ENCODE measurements around the gene C16orf74.

C16orf74 gene

GRCh38 chr16:85728879-85729278 is 22.0 kb downstream of the C16orf74 start:
- H3K4me1 Mint-ChIP-seq = peaks cover 11% of the 10 kb centered on the region
- no peak overlapping the region for H3K4me3 Mint-ChIP-seq
- CTCF ChIA-PET = interaction anchor here (1.3 kb wide), 1 partner anchor 11 kb away, joined by 3 read pairs; no protein-coding TSS in a partner anchor
- DNase-seq = no peak
- H3K27ac Mint-ChIP-seq = no peak overlapping the region
- no peaks in the 10 kb centered on the region for H3K36me3 Mint-ChIP-seq
- H3K27me3 Mint-ChIP-seq = no peaks in the 10 kb centered on the region
- no peaks in the 10 kb centered on the region for H3K9me3 Mint-ChIP-seq

DNA sequence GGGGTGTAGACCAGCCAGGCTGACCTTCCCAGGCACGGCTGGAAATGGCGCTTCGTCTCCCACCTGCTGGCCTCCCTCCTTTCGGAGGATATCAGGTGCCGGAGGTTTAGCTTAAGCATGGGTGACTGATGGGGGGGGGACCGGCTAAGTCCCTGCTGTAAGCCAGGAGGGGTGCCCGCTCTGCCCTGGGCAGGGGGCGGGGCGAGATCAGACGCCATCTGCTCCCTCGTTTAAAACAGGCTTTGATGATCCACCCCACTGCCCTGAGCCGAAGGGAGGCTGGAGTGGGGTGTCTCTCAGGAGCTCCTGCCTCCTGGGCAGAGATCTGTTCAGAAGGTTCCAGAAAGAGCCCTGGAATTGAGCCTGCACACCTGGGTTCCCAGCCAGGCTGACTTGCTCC is 26.0 kb downstream of the C16orf74 start:
- H3K27me3 Mint-ChIP-seq = no peaks in the 10 kb centered on the region
- DNase-seq = no peak
- no peak overlapping the region for H3K27ac Mint-ChIP-seq
- H3K4me1 Mint-ChIP-seq = no peaks in the 10 kb centered on the region
- CTCF ChIA-PET = interaction anchor here (1.7 kb wide), 1 partner anchor 8 kb away, joined by 5 read pairs; no protein-coding TSS in a partner anchor
- no peaks in the 10 kb centered on the region for H3K36me3 Mint-ChIP-seq
- H3K9me3 Mint-ChIP-seq = no peaks in the 10 kb centered on the region
- no peak overlapping the region for H3K4me3 Mint-ChIP-seq

DNA sequence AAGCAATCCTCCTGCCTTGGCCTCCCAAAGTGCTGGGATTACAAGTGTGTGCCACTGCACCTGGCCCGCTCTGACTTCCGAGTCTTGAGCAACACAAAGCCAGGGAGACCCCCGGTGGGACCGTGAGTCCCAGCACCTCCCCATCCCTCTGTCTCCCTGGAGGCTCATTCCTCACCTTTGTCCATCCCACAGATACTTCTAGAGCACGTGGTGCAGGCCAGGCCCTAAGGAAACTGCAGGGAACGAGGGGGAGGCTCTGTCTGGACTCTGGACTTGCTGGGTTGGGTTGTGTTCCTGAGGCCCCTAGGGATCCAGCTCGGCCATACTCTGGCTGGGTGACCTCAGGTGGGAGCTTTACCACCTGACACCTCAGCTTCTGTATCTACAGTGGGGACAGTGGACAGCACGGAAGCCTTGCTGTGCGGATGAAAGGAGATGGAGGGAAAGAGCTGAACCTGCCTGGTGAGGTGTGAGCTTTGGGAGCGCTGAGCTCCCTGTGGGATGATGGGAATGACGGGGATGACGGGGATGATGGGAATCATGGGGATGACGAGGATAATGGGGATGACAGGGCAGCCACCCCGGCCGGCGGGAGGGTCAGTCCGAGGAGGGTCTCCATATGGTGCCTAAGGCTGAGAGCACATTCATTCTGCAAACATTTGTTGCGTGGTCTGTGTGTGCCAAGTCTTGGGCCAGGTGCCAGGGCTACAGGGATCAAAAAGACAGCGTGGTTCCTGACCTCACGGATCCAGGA is 26.6 kb downstream of the C16orf74 start:
- no peak for DNase-seq
- Mint-ChIP-seq H3K36me3 (no peaks in the 10 kb centered on the region), H3K9me3 (no peaks in the 10 kb centered on the region), H3K4me3 (no peak overlapping the region), H3K27me3 (no peaks in the 10 kb centered on the region), H3K4me1 (no peaks in the 10 kb centered on the region), H3K27ac (no peak overlapping the region)
- CTCF ChIA-PET = interaction anchor here (1.7 kb wide), 1 partner anchor 7 kb away, joined by 5 read pairs; no protein-coding TSS in a partner anchor

GRCh38 chr16:85722128-85722893 is 28.6 kb downstream of the C16orf74 start:
- Mint-ChIP-seq H3K4me1 (no peaks in the 10 kb centered on the region), H3K36me3 (no peaks in the 10 kb centered on the region), H3K27me3 (peaks cover 8% of the 10 kb centered on the region), H3K4me3 (no peak overlapping the region), H3K27ac (no peak overlapping the region), H3K9me3 (no peaks in the 10 kb centered on the region)
- DNase-seq = no peak
- CTCF ChIA-PET = no interaction called here

- Mint-ChIP-seq H3K4me3 (no peak overlapping the region), H3K36me3 (no peaks in the 10 kb centered on the region), H3K9me3 (no peaks in the 10 kb centered on the region), H3K27ac (no peak overlapping the region), H3K4me1 (peaks cover 5% of the 10 kb centered on the region), H3K27me3 (peaks cover 28% of the 10 kb centered on the region)
- DNase-seq = no peak
- CTCF ChIA-PET = no interaction called here
Measured at GRCh38 chr16:85720302-85720637, 30.6 kb downstream of the C16orf74 start.

DNA sequence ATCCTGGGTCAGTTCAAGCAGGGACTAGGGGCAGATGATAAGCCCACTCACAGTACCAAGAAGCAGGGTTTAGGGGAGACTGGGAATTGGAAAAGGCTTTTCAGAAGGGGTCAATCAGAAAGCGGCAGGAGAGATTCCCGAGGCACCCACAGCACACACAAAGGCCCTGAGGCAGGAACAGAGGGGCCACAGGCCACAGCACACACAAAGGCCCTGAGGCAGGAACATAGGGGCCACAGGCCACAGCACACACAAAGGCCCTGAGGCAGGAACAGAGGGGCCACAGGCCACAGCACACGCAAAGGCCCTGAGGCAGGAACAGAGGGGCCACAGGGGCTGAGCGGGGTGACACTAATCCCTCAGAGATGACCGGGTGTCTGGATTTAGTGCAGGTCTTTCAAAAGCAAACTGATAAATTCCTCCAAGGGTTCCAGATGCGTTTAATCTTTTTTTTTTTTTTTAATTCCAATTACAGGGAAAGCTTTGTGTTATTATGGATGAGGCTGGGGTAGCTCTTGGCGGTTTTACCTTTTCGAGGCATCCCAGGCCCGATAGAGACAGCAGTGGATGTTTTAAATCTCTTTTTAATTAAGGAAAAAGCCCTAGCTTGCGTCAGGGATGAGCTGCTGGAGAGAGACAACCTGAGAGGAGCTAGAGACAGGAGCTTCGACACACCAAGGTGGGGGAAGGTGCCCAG is 31.1 kb downstream of the C16orf74 start:
- CTCF ChIA-PET = interaction anchor here (1.0 to 5.4 kb wide), 6 partner anchors 46 to 445 kb away, joined by 3 to 44 read pairs (median 3); no protein-coding TSS in a partner anchor
- no peak for DNase-seq
- H3K4me1 Mint-ChIP-seq = peaks cover 5% of the 10 kb centered on the region
- H3K4me3 Mint-ChIP-seq = no peak overlapping the region
- H3K27ac Mint-ChIP-seq = no peak overlapping the region
- no peaks in the 10 kb centered on the region for H3K9me3 Mint-ChIP-seq
- H3K27me3 Mint-ChIP-seq = peaks cover 33% of the 10 kb centered on the region
- H3K36me3 Mint-ChIP-seq = no peaks in the 10 kb centered on the region

GRCh38 chr16:85718682-85719081 is 32.2 kb downstream of the C16orf74 start:
- no peak overlapping the region for H3K27ac Mint-ChIP-seq
- peaks cover 42% of the 10 kb centered on the region for H3K27me3 Mint-ChIP-seq
- DNase-seq = peak; percentile 29

GRCh38 chr16:85718153-85718477 is 32.8 kb downstream of the C16orf74 start:
- no peak for DNase-seq
- H3K4me3 Mint-ChIP-seq = no peak overlapping the region
- peaks cover 5% of the 10 kb centered on the region for H3K4me1 Mint-ChIP-seq
- no peak overlapping the region for H3K27ac Mint-ChIP-seq
- H3K9me3 Mint-ChIP-seq = no peaks in the 10 kb centered on the region
- H3K36me3 Mint-ChIP-seq = no peaks in the 10 kb centered on the region
- H3K27me3 Mint-ChIP-seq = peaks cover 42% of the 10 kb centered on the region
- CTCF ChIA-PET = interaction anchor here (1.2 to 5.4 kb wide), 6 partner anchors 7 to 59 kb away, joined by 3 to 44 read pairs (median 5); no protein-coding TSS in a partner anchor

More at GRCh38 chr16:85718682-85719081, 32.2 kb downstream of the C16orf74 start:
- CTCF ChIA-PET = interaction anchor here (0.8 to 5.4 kb wide), 8 partner anchors 15 to 444 kb away, joined by 3 to 44 read pairs (median 3); no protein-coding TSS in a partner anchor
- Mint-ChIP-seq H3K36me3 (no peaks in the 10 kb centered on the region), H3K9me3 (no peaks in the 10 kb centered on the region), H3K4me1 (peaks cover 5% of the 10 kb centered on the region), H3K4me3 (no peak overlapping the region)

DNA sequence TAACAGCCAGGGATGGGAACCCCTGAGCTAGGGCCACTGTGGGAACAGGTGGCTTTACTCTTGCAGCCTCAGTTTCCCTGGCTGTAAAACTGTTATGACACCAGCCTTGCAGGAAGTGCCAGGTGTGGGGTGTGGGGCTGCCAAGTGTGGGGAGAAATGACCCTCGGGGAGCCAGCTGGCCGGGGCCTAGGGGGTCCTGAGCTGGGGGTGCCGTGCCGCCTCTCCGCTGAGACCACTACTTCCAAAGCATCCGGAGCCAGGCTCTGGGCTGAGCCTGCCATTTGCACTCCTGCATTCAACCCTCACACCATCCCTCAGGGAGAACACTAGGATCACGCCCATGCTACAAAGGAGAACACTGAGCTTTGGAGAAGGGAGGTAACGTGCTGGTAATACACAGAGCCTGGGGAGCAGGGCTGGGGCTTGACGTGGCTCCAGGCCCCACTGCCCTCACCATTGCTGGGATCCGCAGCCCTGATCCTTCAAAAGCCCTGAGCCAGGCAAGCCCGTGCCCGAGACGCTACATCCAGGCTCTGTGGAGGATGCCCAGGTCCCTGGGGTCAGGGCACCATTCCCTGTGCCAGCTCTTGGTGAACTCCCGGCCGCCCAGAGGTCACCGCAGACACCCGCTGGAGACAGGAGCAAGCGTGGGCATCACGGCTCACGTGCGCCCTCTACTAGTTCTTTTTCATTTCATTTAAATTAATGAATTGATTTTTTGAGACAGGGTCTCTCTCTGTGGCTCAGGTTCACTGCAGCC is 33.3 kb downstream of the C16orf74 start:
- H3K4me1 Mint-ChIP-seq = peaks cover 5% of the 10 kb centered on the region
- CTCF ChIA-PET = interaction anchor here (0.7 to 5.4 kb wide), 13 partner anchors 8 to 346 kb away, joined by 3 to 44 read pairs (median 5); no protein-coding TSS in a partner anchor
- no peaks in the 10 kb centered on the region for H3K9me3 Mint-ChIP-seq
- no peaks in the 10 kb centered on the region for H3K36me3 Mint-ChIP-seq
- DNase-seq = peak; percentile 72
- no peak overlapping the region for H3K4me3 Mint-ChIP-seq
- no peak overlapping the region for H3K27ac Mint-ChIP-seq
- H3K27me3 Mint-ChIP-seq = peaks cover 42% of the 10 kb centered on the region

DNA sequence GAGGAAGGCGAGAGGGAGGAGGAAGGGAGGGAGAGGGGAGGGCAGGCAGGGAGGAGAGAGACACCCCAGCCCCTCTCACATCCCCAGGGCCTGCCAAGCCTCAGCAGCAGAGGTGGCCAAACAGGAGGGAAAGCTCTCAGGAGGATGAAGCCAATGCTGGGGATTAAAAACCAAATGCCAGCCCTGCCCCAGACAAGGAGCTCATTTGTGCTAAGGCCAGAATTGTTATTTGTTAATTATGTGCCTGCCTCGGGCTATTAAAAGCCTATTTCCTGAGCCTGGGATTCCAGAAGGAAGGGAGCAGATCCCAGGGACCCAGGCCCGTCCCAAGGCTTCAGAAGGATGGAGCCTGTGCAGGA is 34.2 kb downstream of the C16orf74 start:
- Mint-ChIP-seq H3K9me3 (peaks cover 6% of the 10 kb centered on the region), H3K4me1 (peaks cover 5% of the 10 kb centered on the region), H3K27ac (no peak overlapping the region), H3K27me3 (peaks cover 42% of the 10 kb centered on the region), H3K36me3 (peaks cover 2% of the 10 kb centered on the region), H3K4me3 (no peak overlapping the region)
- CTCF ChIA-PET = interaction anchor here (0.6 to 5.4 kb wide), 11 partner anchors 9 to 345 kb away, joined by 3 to 44 read pairs (median 5); no protein-coding TSS in a partner anchor
- DNase-seq = no peak

GRCh38 chr16:85716022-85716679 is 34.7 kb downstream of the C16orf74 start:
- H3K27ac Mint-ChIP-seq = no peak overlapping the region
- H3K36me3 Mint-ChIP-seq = peaks cover 2% of the 10 kb centered on the region
- H3K27me3 Mint-ChIP-seq = peaks cover 42% of the 10 kb centered on the region
- DNase-seq = no peak
- no peak overlapping the region for H3K4me3 Mint-ChIP-seq
- peaks cover 6% of the 10 kb centered on the region for H3K9me3 Mint-ChIP-seq
- CTCF ChIA-PET = interaction anchor here (0.6 to 5.4 kb wide), 6 partner anchors 9 to 345 kb away, joined by 3 to 44 read pairs (median 5); no protein-coding TSS in a partner anchor
- H3K4me1 Mint-ChIP-seq = peaks cover 5% of the 10 kb centered on the region

DNA sequence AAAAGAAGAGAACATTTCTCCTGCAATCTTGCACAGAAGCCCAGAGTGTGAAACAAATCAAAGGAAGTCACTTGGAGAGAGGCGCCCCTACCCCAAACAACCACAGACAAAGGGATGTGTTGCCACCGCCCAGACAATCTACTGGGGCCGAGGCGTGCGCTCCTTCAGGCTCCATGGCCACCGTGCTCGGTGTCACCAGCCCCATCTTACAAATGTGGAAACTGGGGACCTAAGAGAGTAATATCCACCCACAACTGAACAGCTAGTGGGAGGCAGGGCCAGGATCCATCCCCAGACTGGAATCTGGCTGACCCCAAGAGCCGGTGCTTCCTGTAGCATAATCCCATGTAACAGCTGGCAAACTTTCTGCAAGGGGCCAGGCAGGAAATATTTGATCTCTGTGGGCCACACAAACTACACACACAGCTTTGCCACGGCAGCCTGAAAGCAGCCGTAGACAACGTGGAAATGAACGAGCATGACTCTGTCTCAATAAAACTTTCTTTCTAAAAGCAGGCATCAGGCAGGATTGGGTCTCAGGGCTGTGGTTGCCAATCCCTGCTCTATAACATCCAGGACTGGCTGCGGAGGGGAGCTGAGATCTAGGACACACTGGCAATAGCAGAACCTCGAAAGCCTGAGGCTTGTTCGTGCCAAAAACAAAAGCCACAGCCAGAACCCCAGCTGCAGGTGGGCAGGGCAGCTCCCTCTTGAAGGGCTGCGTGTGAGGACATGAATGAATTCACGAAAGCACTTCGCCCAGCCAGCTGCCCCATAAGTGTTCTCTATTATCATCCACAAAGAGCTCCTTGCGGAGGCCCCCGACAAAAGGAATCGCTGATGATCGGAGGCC is 35.5 kb downstream of the C16orf74 start:
- CTCF ChIA-PET = interaction anchor here (1.1 to 5.4 kb wide), 2 partner anchors 49 to 56 kb away, joined by 3 to 44 read pairs; no protein-coding TSS in a partner anchor
- Mint-ChIP-seq H3K4me1 (peaks cover 5% of the 10 kb centered on the region), H3K4me3 (no peak overlapping the region), H3K36me3 (peaks cover 2% of the 10 kb centered on the region), H3K9me3 (peaks cover 6% of the 10 kb centered on the region), H3K27me3 (peaks cover 42% of the 10 kb centered on the region), H3K27ac (no peak overlapping the region)
- DNase-seq = no peak
